Endothelial cell of umbilical vein (primary cell): ENCODE measurements around the gene FAM237B. TPM values are rescaled to one million over a fixed set of nuclear protein-coding genes. Genes with fewer than 3 reads are reported as not detected.

Experiments used
- BruUV-seq: library from RNA; stranded (reverse); fragments of 400-500 nt; replicated peaks from 2 replicates; lab custom pipeline; 2021; lab: Mats Ljungman, UMichigan
- CTCF ChIA-PET: fragments of 300-600, 350-600 bp; sonication (Branson Sonifier 250); formaldehyde crosslinking; loops from one replicate; lab custom pipeline; 2021; ENCODE audit warnings: antibody characterized with exemption, inconsistent platforms; lab: Charles Lee
- POLR2A ChIA-PET: fragments of 300-600, 350-600 bp; sonication (Branson Sonifier 250); formaldehyde crosslinking; loops from one replicate; lab custom pipeline; 2021; ENCODE audit warnings: antibody characterized with exemption, inconsistent platforms; lab: Charles Lee
- DNase-seq: peaks from one replicate; pipeline ENCODE4 v3.0.0-alpha.2; 2011; ENCODE audit warnings: low read depth, low spot score
- FAIRE-seq: peaks from 2 replicates; lab custom pipeline; 2011; peaks lifted over from hg19 to GRCh38; lab: Jason Lieb, UNC
- H2AFZ ChIP-seq: 2 replicates; pipeline ENCODE4 v1.6.0; 2012; ENCODE audit warnings: low read depth, low read length, control low read depth, inconsistent platforms
- H3K27ac ChIP-seq: 2 replicates; pipeline ENCODE4 v1.5.1; 2011; ENCODE audit warnings: low read depth, mild to moderate bottlenecking, control low read depth, low read length, moderate library complexity; ENCODE audit not compliant: insufficient read depth
- H3K27me3 ChIP-seq, 2 experiments: 2 replicates each; pipeline versions ENCODE4 v1.6.0 to v1.6.1; 2011; ENCODE audit warnings: low read length in 2 of 2, mixed read lengths in 1 of 2; ENCODE audit not compliant: control insufficient read depth in 2 of 2, insufficient read depth in 2 of 2
- H3K36me3 ChIP-seq, 2 experiments: 2 replicates in 1 of 2; 3 replicates in 1 of 2; pipeline ENCODE4 v1.5.1; 2011; ENCODE audit warnings: low read length in 2 of 2, mild to moderate bottlenecking in 1 of 2, moderate library complexity in 1 of 2; ENCODE audit not compliant: control insufficient read depth in 2 of 2, insufficient read depth in 2 of 2; ENCODE audit errors: extremely low read depth in 1 of 2
- H3K4me1 ChIP-seq: 3 replicates; pipeline ENCODE4 v1.5.1; 2011; ENCODE audit warnings: mild to moderate bottlenecking, low read length; ENCODE audit not compliant: control insufficient read depth, insufficient read depth; ENCODE audit errors: extremely low read depth
- H3K4me2 ChIP-seq: 2 replicates; pipeline ENCODE4 v1.6.1; 2011; ENCODE audit warnings: low read length, control low read depth, mixed read lengths; ENCODE audit not compliant: insufficient read depth
- H3K4me3 ChIP-seq, 3 experiments: fragments of 200-600 bp in 1 of 3; sonication (generic), shearing (Covaris generic) in 1 of 3; replicated peaks in 1 of 3; 2 replicates each; pipeline ENCODE4 v1.5.1; 2011 to 2016; ENCODE audit warnings: control low read depth in 3 of 3, low read length in 3 of 3, mild to moderate bottlenecking in 2 of 3, inconsistent platforms in 1 of 3, low read depth in 1 of 3, moderate library complexity in 1 of 3; ENCODE audit not compliant: insufficient read depth in 1 of 3
- H3K79me2 ChIP-seq: 2 replicates; pipeline ENCODE4 v1.6.0; 2012; ENCODE audit warnings: low read length, inconsistent platforms; ENCODE audit not compliant: control insufficient read depth, insufficient read depth
- H3K9ac ChIP-seq: replicated peaks from 2 replicates; pipeline ENCODE3; 2011; ENCODE audit warnings: low read length, control low read depth; ENCODE audit not compliant: insufficient read depth; ENCODE audit errors: extremely low read depth
- H3K9me1 ChIP-seq: replicated peaks from 3 replicates; pipeline ENCODE4 v1.6.0; 2011; ENCODE audit warnings: mild to moderate bottlenecking, low read length; ENCODE audit not compliant: control insufficient read depth, insufficient read depth; ENCODE audit errors: extremely low read depth
- H3K9me3 ChIP-seq: replicated peaks from 2 replicates; pipeline ENCODE4 v1.5.1; 2012; ENCODE audit warnings: low read length, inconsistent platforms; ENCODE audit not compliant: control insufficient read depth, insufficient read depth
- H4K20me1 ChIP-seq: replicated peaks from 2 replicates; pipeline ENCODE3; 2011; ENCODE audit warnings: mild to moderate bottlenecking, low read length; ENCODE audit not compliant: control insufficient read depth, insufficient read depth; ENCODE audit errors: extremely low read depth
- EZH2 ChIP-seq: IDR thresholded peaks from 2 replicates; pipeline ENCODE4 v1.6.1; 2012; ENCODE audit warnings: borderline replicate concordance, low read depth, mild to moderate bottlenecking, moderate library complexity, low read length, inconsistent platforms; ENCODE audit not compliant: severe bottlenecking
- FOS ChIP-seq: IDR thresholded peaks from 2 replicates; pipeline ENCODE4 v1.6.1; 2011; ENCODE audit warnings: mild to moderate bottlenecking, low read length, moderate library complexity, borderline replicate concordance; ENCODE audit not compliant: insufficient read depth
- GATA2 ChIP-seq: IDR thresholded peaks from 2 replicates; pipeline ENCODE4 v1.7.0; 2011; ENCODE audit warnings: low read depth, mild to moderate bottlenecking, moderate library complexity, mixed read lengths, low read length; ENCODE audit not compliant: insufficient read length, insufficient read depth
- JUN ChIP-seq: IDR thresholded peaks from 2 replicates; pipeline ENCODE4 v1.6.1; 2011; ENCODE audit warnings: borderline replicate concordance, low read depth; ENCODE audit not compliant: insufficient read length, insufficient read depth
- MYC ChIP-seq: IDR thresholded peaks from one replicate; pipeline ENCODE4 v1.6.1; 2011; ENCODE audit warnings: mild to moderate bottlenecking, low read depth, low read length
- POLR2A ChIP-seq: IDR thresholded peaks from 2 replicates; pipeline ENCODE4 v1.6.1; 2012; ENCODE audit warnings: low read depth, mild to moderate bottlenecking, control low read depth, low read length
- POLR2AphosphoS5 ChIP-seq: IDR thresholded peaks from 2 replicates; pipeline ENCODE4 v1.6.1; 2012; ENCODE audit warnings: low read depth, mild to moderate bottlenecking, control low read depth, low read length, moderate library complexity; ENCODE audit not compliant: insufficient read depth
- dilution Hi-C: fragments of 300-500 bp; cut with MboI; formaldehyde crosslinking; loops from one replicate; pipeline ENCODE4 v1.15.0; 2019; ENCODE audit warnings: low sequenced_read_pairs; ENCODE audit not compliant: extremely low pct_ligation_motif_present
- intact Hi-C: fragments of 100-400 bp; cut with micrococcal nuclease; formaldehyde crosslinking; loops from one replicate; pipeline ENCODE4 v1.10.0; 2022
- polyA plus RNA-seq, 4 experiments: library from polyadenylated mRNA; depleted of rRNA in 3 of 4; stranded (reverse) in 3 of 4; unstranded in 1 of 4; fragments of >200 nt; gene quantifications; 2 replicates each; pipeline versions ENCODE4 v1.2.1 to v1.2.3, GENCODE V29; 2011 to 2012; ENCODE audit warnings: missing spikeins in 1 of 4
- total RNA-seq: library from RNA; stranded (reverse); gene quantifications from 2 replicates; pipeline ENCODE4 v1.2.3, GENCODE V29; 2021
- TF ChIP-seq, protein P1 (sequence below), 2 donors: IDR thresholded peaks; 1 replicate in 1 of 2; 2 replicates in 1 of 2; pipeline ENCODE4 v1.5.1; 2011; ENCODE audit warnings: low read length in 2 of 2, mild to moderate bottlenecking in 2 of 2, moderate library complexity in 2 of 2, control low read depth in 1 of 2, inconsistent platforms in 1 of 2, low read depth in 1 of 2; ENCODE audit not compliant: insufficient read depth in 1 of 2; ENCODE audit errors: extremely low read depth in 1 of 2
- TF ChIP-seq, protein P2 (sequence below): IDR thresholded peaks from 2 replicates; pipeline ENCODE4 v1.6.1; 2011; ENCODE audit not compliant: insufficient read depth, insufficient read length

FAM237B gene
- total and polyA plus RNA-seq, 2 donors (not counting 3 experiments of a cell fraction or from before 2014, with no cell fraction given) = not detected

- H3K9ac ChIP-seq = no peak overlapping the region
- H2AFZ ChIP-seq = no peak overlapping the region
- H3K79me2 ChIP-seq = no peaks in the 10 kb centered on the region
- ChIA-PET POLR2A (no interaction called here), CTCF (interaction anchor here (1.0 to 1.5 kb wide), 2 partner anchors 16 to 108 kb away, joined by 3 read pairs; no protein-coding TSS in a partner anchor)
- H3K36me3 ChIP-seq = no peaks in the 10 kb centered on the region
- TF ChIP-seq, protein P1, sequence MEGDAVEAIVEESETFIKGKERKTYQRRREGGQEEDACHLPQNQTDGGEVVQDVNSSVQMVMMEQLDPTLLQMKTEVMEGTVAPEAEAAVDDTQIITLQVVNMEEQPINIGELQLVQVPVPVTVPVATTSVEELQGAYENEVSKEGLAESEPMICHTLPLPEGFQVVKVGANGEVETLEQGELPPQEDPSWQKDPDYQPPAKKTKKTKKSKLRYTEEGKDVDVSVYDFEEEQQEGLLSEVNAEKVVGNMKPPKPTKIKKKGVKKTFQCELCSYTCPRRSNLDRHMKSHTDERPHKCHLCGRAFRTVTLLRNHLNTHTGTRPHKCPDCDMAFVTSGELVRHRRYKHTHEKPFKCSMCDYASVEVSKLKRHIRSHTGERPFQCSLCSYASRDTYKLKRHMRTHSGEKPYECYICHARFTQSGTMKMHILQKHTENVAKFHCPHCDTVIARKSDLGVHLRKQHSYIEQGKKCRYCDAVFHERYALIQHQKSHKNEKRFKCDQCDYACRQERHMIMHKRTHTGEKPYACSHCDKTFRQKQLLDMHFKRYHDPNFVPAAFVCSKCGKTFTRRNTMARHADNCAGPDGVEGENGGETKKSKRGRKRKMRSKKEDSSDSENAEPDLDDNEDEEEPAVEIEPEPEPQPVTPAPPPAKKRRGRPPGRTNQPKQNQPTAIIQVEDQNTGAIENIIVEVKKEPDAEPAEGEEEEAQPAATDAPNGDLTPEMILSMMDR (IDR thresholded peaks at IDR 0.05; ENCODE audit: extremely low read depth in 1 of 2, insufficient read depth in 1 of 2, low read depth in 1 of 2, low read length in 2 of 2) = no peak
- no peak for TF ChIP-seq POLR2A
- peaks cover 50 to 80% of the 10 kb centered on the region in 2 experiments for H3K27me3 ChIP-seq
- no peak overlapping the region for H3K4me2 ChIP-seq
- H4K20me1 ChIP-seq = no peaks in the 10 kb centered on the region
- no peak overlapping the region for H3K27ac ChIP-seq
- intact Hi-C loops (no loop called here), dilution Hi-C loops (no loop called here)
- H3K9me1 ChIP-seq = no peaks in the 10 kb centered on the region
- no TSS peak for BruUV-seq
- H3K4me3 ChIP-seq = no peak overlapping the region
- no peak for FAIRE-seq
- no peaks in the 10 kb centered on the region for H3K4me1 ChIP-seq
- DNase-seq = no peak
- no peaks in the 10 kb centered on the region for H3K9me3 ChIP-seq
Observed at GRCh38 chr7:90320014-90320413, 1.1 kb downstream of the FAM237B start.

- Histone ChIP-seq H3K9me1 (no peaks in the 10 kb centered on the region), H3K36me3 (no peaks in the 10 kb centered on the region), H2AFZ (no peak overlapping the region), H3K4me1 (no peaks in the 10 kb centered on the region), H3K4me2 (no peak overlapping the region), H4K20me1 (no peaks in the 10 kb centered on the region), H3K4me3 (no peak overlapping the region), H3K27me3 (peaks cover 19 to 22% of the 10 kb centered on the region in 2 experiments), H3K79me2 (no peaks in the 10 kb centered on the region), H3K9ac (no peak overlapping the region), H3K27ac (no peak overlapping the region), H3K9me3 (no peaks in the 10 kb centered on the region)
- dilution Hi-C loops (no loop called here), intact Hi-C loops (no loop called here)
- no TSS peak for BruUV-seq
- TF ChIP-seq POLR2A (no peak), POLR2AphosphoS5 (no peak), EZH2 (no peak), MYC (no peak), FOS (no peak), GATA2 (no peak), JUN (no peak)
- TF ChIP-seq, protein P1 (IDR thresholded peaks at IDR 0.05; ENCODE audit: extremely low read depth in 1 of 2, insufficient read depth in 1 of 2, low read depth in 1 of 2, low read length in 2 of 2) = no peak
- TF ChIP-seq, protein P2, sequence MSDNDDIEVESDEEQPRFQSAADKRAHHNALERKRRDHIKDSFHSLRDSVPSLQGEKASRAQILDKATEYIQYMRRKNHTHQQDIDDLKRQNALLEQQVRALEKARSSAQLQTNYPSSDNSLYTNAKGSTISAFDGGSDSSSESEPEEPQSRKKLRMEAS = no peak
- DNase-seq (no peak), FAIRE-seq (no peak)
- ChIA-PET POLR2A (no interaction called here), CTCF (interaction anchor here (1.3 to 10.5 kb wide), 8 partner anchors 15 to 141 kb away, joined by 4 to 248 read pairs (median 15); partner anchors contain the start of gene GTPBP10)
Observed at GRCh38 chr7:90313907-90314306, 7.2 kb downstream of the FAM237B start.
